HTERT RPE-1 (cell line): Measurements from ENCODE around the gene SMARCB1.

Experiments used
- in situ Hi-C: fragments of 300-500 bp; cut with MboI; formaldehyde crosslinking; loops from 4 replicates; pipeline ENCODE4 v1.14.3; 2020; ENCODE audit warnings: low sequenced_read_pairs

Gene SMARCB1

GRCh38 chr22:23779731-23780130 is 7.0 kb upstream of the SMARCB1 start:
- in situ Hi-C loops: no loop called here

DNA sequence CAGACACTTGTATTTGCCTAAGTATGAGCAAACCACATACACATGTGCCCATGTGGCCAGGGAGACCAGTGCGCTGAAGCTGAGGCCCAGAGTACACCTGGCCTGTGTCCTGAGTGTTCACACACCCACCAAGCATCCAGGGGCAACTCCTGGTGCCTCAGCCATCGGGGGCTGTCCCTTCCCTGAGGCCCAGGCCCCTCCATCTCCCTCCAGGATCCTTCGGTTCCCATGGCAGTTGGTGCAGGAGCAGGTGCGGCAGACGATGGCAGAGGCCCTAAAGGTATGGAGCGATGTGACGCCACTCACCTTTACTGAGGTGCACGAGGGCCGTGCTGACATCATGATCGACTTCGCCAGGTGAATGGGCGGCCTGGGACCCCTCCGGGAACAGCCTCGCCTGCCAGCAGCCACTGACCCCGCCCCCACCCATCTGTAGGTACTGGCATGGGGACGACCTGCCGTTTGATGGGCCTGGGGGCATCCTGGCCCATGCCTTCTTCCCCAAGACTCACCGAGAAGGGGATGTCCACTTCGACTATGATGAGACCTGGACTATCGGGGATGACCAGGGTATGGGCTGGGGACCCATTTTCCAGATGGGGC is 6.5 kb upstream of the SMARCB1 start:
- in situ Hi-C loops: no loop called here

DNA sequence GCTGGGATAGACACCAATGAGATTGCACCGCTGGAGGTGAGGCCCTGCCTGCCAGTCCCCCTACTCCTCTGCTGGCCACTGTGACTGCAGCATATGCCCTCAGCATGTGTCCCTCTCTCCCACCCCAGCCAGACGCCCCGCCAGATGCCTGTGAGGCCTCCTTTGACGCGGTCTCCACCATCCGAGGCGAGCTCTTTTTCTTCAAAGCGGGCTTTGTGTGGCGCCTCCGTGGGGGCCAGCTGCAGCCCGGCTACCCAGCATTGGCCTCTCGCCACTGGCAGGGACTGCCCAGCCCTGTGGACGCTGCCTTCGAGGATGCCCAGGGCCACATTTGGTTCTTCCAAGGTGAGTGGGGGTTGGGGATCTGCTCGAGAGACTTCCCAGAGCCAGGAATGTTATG is 5.7 kb upstream of the SMARCB1 start:
- in situ Hi-C loops: no loop called here

DNA sequence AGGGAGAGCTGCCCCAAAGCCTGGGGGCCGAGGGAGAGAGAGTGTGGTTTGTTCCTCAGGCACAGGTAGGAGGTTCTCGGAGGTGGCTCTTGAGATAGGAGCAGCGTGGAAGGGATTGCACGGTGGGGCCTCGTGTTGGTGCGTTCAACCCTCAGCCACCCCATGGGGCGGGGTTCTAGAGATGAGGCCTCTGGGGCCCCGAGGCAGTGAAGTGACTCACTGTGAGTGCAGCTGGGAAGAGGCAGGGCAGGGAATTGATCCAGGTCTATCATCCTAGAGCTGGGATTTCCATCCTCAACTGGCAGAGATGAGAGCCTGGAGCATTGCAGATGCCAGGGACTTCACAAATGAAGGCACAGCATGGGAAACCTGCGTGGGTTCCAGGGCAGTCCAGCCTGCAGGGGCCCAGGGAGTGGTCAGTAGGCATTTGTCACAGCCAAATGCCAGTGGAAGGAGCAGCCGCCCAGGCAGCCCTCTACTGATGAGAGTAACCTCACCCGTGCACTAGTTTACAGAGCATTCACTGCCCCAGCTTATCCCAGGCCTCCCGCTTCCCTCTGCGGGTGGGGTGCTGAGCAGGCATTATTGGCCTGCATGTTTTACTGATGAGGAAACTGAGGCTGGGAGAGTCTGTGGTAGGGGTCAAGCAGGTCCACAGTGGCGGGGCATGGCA is 5.1 kb upstream of the SMARCB1 start:
- in situ Hi-C loops: no loop called here

DNA sequence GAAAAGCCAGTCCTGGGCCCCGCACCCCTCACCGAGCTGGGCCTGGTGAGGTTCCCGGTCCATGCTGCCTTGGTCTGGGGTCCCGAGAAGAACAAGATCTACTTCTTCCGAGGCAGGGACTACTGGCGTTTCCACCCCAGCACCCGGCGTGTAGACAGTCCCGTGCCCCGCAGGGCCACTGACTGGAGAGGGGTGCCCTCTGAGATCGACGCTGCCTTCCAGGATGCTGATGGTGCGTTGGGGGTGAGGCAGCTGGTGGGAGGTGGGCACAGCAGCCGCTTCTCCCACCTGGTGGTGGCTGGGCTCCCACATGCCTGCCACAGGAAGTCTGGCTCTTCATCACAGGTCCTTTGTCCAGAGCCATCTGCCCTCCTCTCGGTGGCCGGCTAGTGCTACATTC is 4.5 kb upstream of the SMARCB1 start:
- in situ Hi-C loops: no loop called here

GRCh38 chr22:23782703-23783102 is 4.1 kb upstream of the SMARCB1 start:
- in situ Hi-C loops: no loop called here

- in situ Hi-C loops: no loop called here
Observed at GRCh38 chr22:23783265-23784150, 3.3 kb upstream of the SMARCB1 start.

DNA sequence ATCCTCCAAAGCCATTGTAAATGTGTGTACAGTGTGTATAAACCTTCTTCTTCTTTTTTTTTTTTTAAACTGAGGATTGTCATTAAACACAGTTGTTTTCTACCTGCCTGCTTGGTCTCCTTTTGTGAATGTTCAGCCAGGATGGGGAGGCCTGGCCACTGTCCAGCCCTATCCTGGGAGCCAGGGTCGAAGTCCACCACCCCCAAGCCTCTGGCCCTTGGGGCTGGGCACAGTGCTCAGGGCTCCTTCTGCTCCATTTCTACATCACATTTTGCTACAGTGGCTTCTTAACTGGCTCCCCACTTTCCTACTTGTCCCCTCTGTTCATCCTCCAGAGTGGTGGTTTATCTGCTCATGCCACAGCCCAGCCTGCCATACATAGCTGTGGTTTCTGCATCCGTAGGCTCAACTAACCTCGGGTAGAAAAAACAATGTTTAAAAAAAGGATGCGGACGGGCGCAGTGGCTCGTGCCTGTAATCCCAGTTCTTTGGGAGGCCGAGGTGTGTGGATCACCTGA is 2.5 kb upstream of the SMARCB1 start:
- in situ Hi-C loops: no loop called here

GRCh38 chr22:23786261-23786710 is 480 bp upstream of the SMARCB1 start:
- in situ Hi-C loops: no loop called here

DNA sequence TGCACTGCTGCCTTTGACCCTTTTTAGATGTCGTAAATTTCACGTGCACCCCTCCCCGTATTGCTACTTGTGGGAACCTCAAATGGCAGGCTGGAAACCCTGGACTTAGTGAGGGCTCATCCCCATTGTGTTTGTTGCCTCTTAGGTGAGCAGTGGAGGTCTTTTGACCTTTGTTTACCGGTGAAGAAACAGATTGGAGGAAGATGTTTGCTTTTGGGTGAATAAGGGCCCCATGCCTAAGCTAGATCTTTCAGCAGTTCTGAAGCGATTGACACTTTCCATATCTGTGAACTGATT is 782 bp downstream of the SMARCB1 start:
- in situ Hi-C loops: no loop called here

DNA sequence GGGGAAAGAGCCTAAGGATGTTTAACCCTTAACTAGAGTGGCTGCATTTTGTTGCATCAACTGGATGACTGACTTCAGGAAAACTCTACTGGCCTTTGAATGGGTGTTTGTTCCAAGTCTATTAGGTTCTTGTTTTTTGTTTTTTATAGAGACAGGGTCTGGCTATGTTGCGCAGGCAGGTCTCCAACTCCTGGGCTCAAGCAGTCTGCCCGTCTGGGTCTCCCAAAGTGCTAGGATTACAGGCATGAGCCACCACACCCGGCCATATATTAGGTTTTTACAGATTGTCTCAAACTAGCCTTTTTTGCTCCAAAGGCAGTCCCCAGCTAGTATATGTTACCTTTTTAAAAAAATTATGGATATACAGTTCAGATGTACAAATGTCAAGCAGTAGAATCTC is 1.1 kb downstream of the SMARCB1 start:
- in situ Hi-C loops: no loop called here

DNA sequence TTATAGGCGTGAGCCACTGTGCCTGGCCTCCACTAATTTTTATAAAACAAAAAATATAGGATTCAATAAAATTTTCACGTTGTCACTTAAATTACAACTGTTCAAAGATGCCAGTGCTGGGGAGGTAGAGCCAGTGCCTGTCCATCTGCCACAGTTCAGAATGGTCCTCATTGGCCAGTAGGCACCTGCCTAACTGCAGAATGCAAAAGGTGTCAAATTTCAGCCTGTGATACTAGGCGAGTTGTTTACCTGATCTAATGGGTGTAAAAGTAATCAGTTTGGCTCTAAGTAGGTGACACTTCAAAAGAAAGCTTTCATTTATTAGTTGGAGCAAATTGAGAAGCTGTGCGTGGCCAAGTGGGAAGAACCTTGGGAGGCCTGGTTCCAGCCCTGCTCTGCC is 2.4 kb downstream of the SMARCB1 start:
- in situ Hi-C loops: no loop called here

DNA sequence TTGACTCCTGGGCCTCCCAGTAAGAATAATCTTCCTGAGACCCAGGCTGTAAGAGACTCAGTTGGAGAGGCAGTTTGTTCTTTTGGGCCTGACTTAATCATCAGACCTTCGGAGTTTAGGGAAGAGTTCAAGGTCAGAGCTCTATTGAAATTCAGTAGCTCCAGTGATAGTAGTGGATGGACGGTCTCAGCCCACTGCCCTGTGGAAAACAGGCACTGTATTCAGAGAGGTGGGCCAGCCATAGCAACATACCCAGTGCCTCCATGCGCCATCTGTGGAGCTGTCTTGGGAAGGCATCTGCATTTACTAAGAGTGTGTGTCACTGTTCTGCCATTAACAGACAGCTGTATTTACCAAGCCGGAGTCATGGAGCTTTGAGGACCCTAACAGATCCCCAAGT is 2.9 kb downstream of the SMARCB1 start:
- in situ Hi-C loops: no loop called here

DNA sequence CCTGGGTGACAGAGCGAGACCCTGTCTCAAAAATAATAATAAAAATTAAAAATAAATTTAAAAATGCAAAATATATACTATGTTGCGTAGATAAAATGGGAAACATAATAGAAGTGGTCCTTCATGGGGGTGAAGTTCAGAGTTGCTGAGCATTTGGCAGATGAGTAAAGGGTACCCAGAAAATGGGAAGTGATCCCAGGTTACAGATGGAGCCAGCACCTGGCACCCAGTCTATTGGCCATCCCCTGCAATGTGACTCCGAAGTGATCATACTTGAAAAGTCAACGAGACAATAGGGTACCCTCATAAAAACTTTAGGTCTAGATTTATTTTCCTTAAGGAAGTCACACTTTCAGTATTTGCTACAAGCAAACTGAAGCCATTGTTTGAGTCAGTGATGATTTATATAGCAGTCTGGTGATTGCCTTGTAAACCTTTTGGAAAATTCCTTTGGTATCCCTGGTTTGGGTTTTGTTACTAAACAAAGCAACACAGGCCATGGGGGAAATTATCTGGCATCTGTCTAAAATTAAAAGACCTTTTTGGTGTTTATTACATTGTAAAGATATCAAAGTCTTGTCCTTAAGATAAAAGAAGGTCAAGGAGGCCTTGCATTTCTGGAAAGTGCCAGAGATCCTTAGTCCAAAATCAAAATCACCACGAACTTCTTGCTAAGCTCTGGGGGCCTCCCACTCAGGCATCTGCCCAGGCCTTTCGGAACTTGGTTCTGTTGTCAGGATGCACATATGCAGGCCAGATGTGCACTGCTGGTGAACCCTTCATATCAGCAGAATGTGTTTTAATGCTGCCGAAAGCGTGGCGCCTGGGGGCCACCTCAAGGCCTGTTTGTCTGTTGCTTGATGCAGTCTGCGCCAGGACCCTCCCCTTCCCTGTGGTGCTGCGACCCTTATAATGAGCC is 4.3 kb downstream of the SMARCB1 start:
- in situ Hi-C loops: no loop called here

GRCh38 chr22:23791738-23792645 is 5.2 kb downstream of the SMARCB1 start:
- in situ Hi-C loops: no loop called here

- in situ Hi-C loops: no loop called here
Observed at GRCh38 chr22:23793326-23793725, 6.6 kb downstream of the SMARCB1 start.

GRCh38 chr22:23796461-23796860 is 9.7 kb downstream of the SMARCB1 start:
- in situ Hi-C loops: no loop called here

GRCh38 chr22:23800297-23801237 is 13.8 kb downstream of the SMARCB1 start:
- in situ Hi-C loops: no loop called here
